SK-N-SH (cell line): ENCODE data around the gene EHD1. TPM values are rescaled to one million over a fixed set of nuclear protein-coding genes. Genes with fewer than 3 reads are reported as not detected.

Experiments used
- CTCF ChIA-PET: fragments of 300-600, 350-600 bp; formaldehyde crosslinking; extraction: SDS; loops from one replicate; lab custom pipeline; 2021; lab: Yijun Ruan, JAX
- POLR2A ChIA-PET: fragments of 350-600 bp; sonication (Branson Sonifier 250); formaldehyde crosslinking; extraction: SDS; loops from one replicate; lab custom pipeline; 2020; ENCODE audit warnings: antibody characterized with exemption, inconsistent platforms; lab: Yijun Ruan, JAX
- DNase-seq: peaks from one replicate; pipeline ENCODE4 v3.0.0; 2012
- H2AFZ ChIP-seq: fragments of 200-600 bp; sonication (generic); 2 replicates; pipeline ENCODE4 v1.8.1; 2016; ENCODE audit warnings: antibody characterized with exemption, mild to moderate bottlenecking, low read depth
- H3F3A ChIP-seq: fragments of 200-600 bp; sonication (generic); replicated peaks from 2 replicates; pipeline ENCODE3; 2016; ENCODE audit warnings: antibody characterized with exemption, mild to moderate bottlenecking; ENCODE audit not compliant: insufficient read depth
- H3K27ac ChIP-seq, 2 experiments: fragments of 200-500 bp in 1 of 2; fragments of 200-600 bp in 1 of 2; sonication (Bioruptor generic) in 1 of 2; sonication (generic), shearing (Covaris generic) in 1 of 2; 2 replicates each; pipeline versions ENCODE4 v1.5.1 to v1.6.1; 2014 to 2016; ENCODE audit warnings: low read depth in 2 of 2, inconsistent platforms in 1 of 2, low read length in 1 of 2, mild to moderate bottlenecking in 1 of 2, mixed read lengths in 1 of 2
- H3K27me3 ChIP-seq: fragments of 200-600 bp; sonication (generic), shearing (Covaris generic); 2 replicates; pipeline ENCODE4 v1.6.1; 2016; ENCODE audit warnings: mixed run types; ENCODE audit not compliant: insufficient read depth
- H3K36me3 ChIP-seq, 2 experiments: fragments of 200-500 bp in 1 of 2; fragments of 200-600 bp in 1 of 2; sonication (Bioruptor generic) in 1 of 2; sonication (generic) in 1 of 2; replicated peaks in 1 of 2; 2 replicates each; pipeline versions ENCODE3 to v1.5.1; 2014 to 2016; ENCODE audit warnings: low read length in 1 of 2, mild to moderate bottlenecking in 1 of 2; ENCODE audit not compliant: insufficient read depth in 2 of 2, control insufficient read depth in 1 of 2
- H3K4me1 ChIP-seq, 2 experiments: fragments of 200-500 bp in 1 of 2; fragments of 200-600 bp in 1 of 2; sonication (Bioruptor generic) in 1 of 2; sonication (generic), shearing (Covaris generic) in 1 of 2; 2 replicates each; pipeline versions ENCODE4 v1.5.1 to v1.6.1; 2014 to 2016; ENCODE audit warnings: low read depth in 1 of 2, low read length in 1 of 2, mixed run types in 1 of 2; ENCODE audit not compliant: insufficient read depth in 2 of 2, control insufficient read depth in 1 of 2
- H3K4me2 ChIP-seq: fragments of 200-600 bp; sonication (generic), shearing (Covaris generic); 2 replicates; pipeline ENCODE4 v1.6.1; 2017; ENCODE audit warnings: mixed run types
- H3K4me3 ChIP-seq, 2 experiments: fragments of 200-500 bp in 1 of 2; fragments of 200-600 bp in 1 of 2; sonication (Bioruptor generic) in 1 of 2; sonication (generic), shearing (Covaris generic) in 1 of 2; 2 replicates each; pipeline versions ENCODE4 v1.5.1 to v1.8.1; 2014 to 2016; ENCODE audit warnings: low read depth in 2 of 2, inconsistent platforms in 1 of 2, low read length in 1 of 2, mild to moderate bottlenecking in 1 of 2, mixed read lengths in 1 of 2, moderate library complexity in 1 of 2
- H3K79me2 ChIP-seq: fragments of 200-600 bp; sonication (generic); 2 replicates; pipeline ENCODE4 v1.8.1; 2017; ENCODE audit warnings: mild to moderate bottlenecking; ENCODE audit not compliant: insufficient read depth
- H3K9ac ChIP-seq: fragments of 200-600 bp; sonication (generic); 2 replicates; pipeline ENCODE4 v1.6.1; 2017; ENCODE audit warnings: mixed run types
- H3K9me2 ChIP-seq: fragments of 200-600 bp; sonication (generic); 2 replicates; pipeline ENCODE4 v1.6.1; 2017; ENCODE audit warnings: mixed run types
- H3K9me3 ChIP-seq: fragments of 200-600 bp; sonication (generic); 2 replicates; pipeline ENCODE4 v1.6.1; 2017; ENCODE audit warnings: mixed run types, mild to moderate bottlenecking, moderate library complexity
- H4K20me1 ChIP-seq: fragments of 200-600 bp; sonication (generic); 2 replicates; pipeline ENCODE4 v1.6.1; 2017; ENCODE audit warnings: mild to moderate bottlenecking, mixed run types; ENCODE audit not compliant: insufficient read depth
- CHD2 ChIP-seq: fragments of 150-350 bp; IDR thresholded peaks from 2 replicates; pipeline ENCODE4 v1.6.1; 2018; ENCODE audit warnings: low read length; ENCODE audit not compliant: partially characterized antibody
- EP300 ChIP-seq, 2 experiments: IDR thresholded peaks; 2 replicates each; pipeline versions ENCODE4 v1.4.0 to v1.6.1; 2012; ENCODE audit warnings: borderline replicate concordance in 1 of 2, low read depth in 1 of 2, low read length in 1 of 2
- FOSL2 ChIP-seq: IDR thresholded peaks from 2 replicates; pipeline ENCODE4 v1.4.0; 2012; ENCODE audit warnings: low read depth, mild to moderate bottlenecking, moderate library complexity, borderline replicate concordance
- FOXM1 ChIP-seq: IDR thresholded peaks from 2 replicates; pipeline ENCODE4 v1.4.0; 2012; ENCODE audit warnings: low read depth, mild to moderate bottlenecking
- GATA2 ChIP-seq: sonication (generic); formaldehyde crosslinking; IDR thresholded peaks from 2 replicates; pipeline ENCODE4 v1.5.0; 2020; ENCODE audit warnings: mild to moderate bottlenecking, missing genetic modification reagents
- JUND ChIP-seq: IDR thresholded peaks from 2 replicates; pipeline ENCODE4 v1.4.0; 2012
- MXI1 ChIP-seq: IDR thresholded peaks from 2 replicates; pipeline ENCODE4 v1.6.1; 2012; ENCODE audit warnings: mild to moderate bottlenecking, low read depth, low read length, improper control_type of control experiment
- NFIC ChIP-seq: IDR thresholded peaks from 2 replicates; pipeline ENCODE4 v1.4.0; 2012; ENCODE audit warnings: borderline replicate concordance
- POLR2AphosphoS5 ChIP-seq: IDR thresholded peaks from 2 replicates; pipeline ENCODE4 v1.6.1; 2012; ENCODE audit warnings: low read depth, low read length
- RAD21 ChIP-seq: IDR thresholded peaks from 2 replicates; pipeline ENCODE4 v1.6.1; 2012; ENCODE audit warnings: mild to moderate bottlenecking, low read length
- REST ChIP-seq: IDR thresholded peaks from 2 replicates; pipeline ENCODE4 v1.6.1; 2012; ENCODE audit warnings: mild to moderate bottlenecking, low read depth, low read length, moderate library complexity
- RFX5 ChIP-seq: IDR thresholded peaks from 2 replicates; pipeline ENCODE4 v1.6.1; 2012; ENCODE audit warnings: mild to moderate bottlenecking, improper control_type of control experiment, low read length
- SIN3A ChIP-seq: IDR thresholded peaks from 2 replicates; pipeline ENCODE4 v1.6.1; 2012; ENCODE audit warnings: low read depth, mild to moderate bottlenecking, low read length, moderate library complexity, borderline replicate concordance
- SMC3 ChIP-seq: IDR thresholded peaks from 2 replicates; pipeline ENCODE4 v1.6.1; 2012; ENCODE audit warnings: low read depth, low read length, improper control_type of control experiment
- TCF12 ChIP-seq: IDR thresholded peaks from 2 replicates; pipeline ENCODE4 v1.4.0; 2012
- TEAD4 ChIP-seq: IDR thresholded peaks from 2 replicates; pipeline ENCODE4 v1.4.0; 2012; ENCODE audit warnings: mild to moderate bottlenecking, borderline replicate concordance; ENCODE audit not compliant: insufficient read depth
- WGBS: methylation state at CpG from one replicate; pipeline ENCODE4 v1.1.6; 2017; ENCODE audit warnings: low lambda C conversion rate; 5-methylcytosine and 5-hydroxymethylcytosine counted together
- polyA plus RNA-seq, 3 experiments: library from polyadenylated mRNA; depleted of rRNA; stranded (reverse); fragments of >200 nt; gene quantifications; 2 replicates each; pipeline ENCODE4 v1.2.3, GENCODE V29; 2012
- TF ChIP-seq, protein P1 (sequence below): IDR thresholded peaks from 2 replicates; pipeline ENCODE4; 2012
- TF ChIP-seq, protein P2 (sequence below): IDR thresholded peaks from 2 replicates; pipeline ENCODE4 v1.4.0; 2012; ENCODE audit warnings: low read depth, borderline replicate concordance
- TF ChIP-seq, protein P3 (sequence below): fragments of 150-350 bp; IDR thresholded peaks from 2 replicates; pipeline ENCODE4 v1.6.1; 2017; ENCODE audit warnings: antibody characterized with exemption, low read length, low read depth, borderline replicate concordance

EHD1 gene
- polyA plus RNA-seq, 1 of the 3 experiments (the other 2 are of a cell fraction): 93.3 TPM

- no peak for DNase-seq
- H3K36me3 ChIP-seq: no peaks in the 10 kb centered on the region
- no peak for TF ChIP-seq TCF12
- TF ChIP-seq MXI1: no peak
- TF ChIP-seq, protein P1, sequence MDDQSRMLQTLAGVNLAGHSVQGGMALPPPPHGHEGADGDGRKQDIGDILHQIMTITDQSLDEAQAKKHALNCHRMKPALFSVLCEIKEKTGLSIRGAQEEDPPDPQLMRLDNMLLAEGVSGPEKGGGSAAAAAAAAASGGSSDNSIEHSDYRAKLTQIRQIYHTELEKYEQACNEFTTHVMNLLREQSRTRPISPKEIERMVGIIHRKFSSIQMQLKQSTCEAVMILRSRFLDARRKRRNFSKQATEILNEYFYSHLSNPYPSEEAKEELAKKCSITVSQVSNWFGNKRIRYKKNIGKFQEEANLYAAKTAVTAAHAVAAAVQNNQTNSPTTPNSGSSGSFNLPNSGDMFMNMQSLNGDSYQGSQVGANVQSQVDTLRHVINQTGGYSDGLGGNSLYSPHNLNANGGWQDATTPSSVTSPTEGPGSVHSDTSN: no peak
- no peak for TF ChIP-seq RFX5
- no peak for TF ChIP-seq RAD21
- TF ChIP-seq FOSL2: no peak
- no peak for TF ChIP-seq CHD2
- no peak for TF ChIP-seq REST
- TF ChIP-seq SIN3A: no peak
- TF ChIP-seq, protein P2, sequence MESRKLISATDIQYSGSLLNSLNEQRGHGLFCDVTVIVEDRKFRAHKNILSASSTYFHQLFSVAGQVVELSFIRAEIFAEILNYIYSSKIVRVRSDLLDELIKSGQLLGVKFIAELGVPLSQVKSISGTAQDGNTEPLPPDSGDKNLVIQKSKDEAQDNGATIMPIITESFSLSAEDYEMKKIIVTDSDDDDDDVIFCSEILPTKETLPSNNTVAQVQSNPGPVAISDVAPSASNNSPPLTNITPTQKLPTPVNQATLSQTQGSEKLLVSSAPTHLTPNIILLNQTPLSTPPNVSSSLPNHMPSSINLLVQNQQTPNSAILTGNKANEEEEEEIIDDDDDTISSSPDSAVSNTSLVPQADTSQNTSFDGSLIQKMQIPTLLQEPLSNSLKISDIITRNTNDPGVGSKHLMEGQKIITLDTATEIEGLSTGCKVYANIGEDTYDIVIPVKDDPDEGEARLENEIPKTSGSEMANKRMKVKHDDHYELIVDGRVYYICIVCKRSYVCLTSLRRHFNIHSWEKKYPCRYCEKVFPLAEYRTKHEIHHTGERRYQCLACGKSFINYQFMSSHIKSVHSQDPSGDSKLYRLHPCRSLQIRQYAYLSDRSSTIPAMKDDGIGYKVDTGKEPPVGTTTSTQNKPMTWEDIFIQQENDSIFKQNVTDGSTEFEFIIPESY: no peak
- no peak for TF ChIP-seq TEAD4
- TF ChIP-seq POLR2AphosphoS5: no peak
- no peak for TF ChIP-seq NFIC
- TF ChIP-seq GATA2 (CRISPR knock-in tag): no peak
- TF ChIP-seq, protein P3, sequence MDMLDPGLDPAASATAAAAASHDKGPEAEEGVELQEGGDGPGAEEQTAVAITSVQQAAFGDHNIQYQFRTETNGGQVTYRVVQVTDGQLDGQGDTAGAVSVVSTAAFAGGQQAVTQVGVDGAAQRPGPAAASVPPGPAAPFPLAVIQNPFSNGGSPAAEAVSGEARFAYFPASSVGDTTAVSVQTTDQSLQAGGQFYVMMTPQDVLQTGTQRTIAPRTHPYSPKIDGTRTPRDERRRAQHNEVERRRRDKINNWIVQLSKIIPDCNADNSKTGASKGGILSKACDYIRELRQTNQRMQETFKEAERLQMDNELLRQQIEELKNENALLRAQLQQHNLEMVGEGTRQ: no peak
- TF ChIP-seq EP300 (IDR thresholded peaks at IDR 0.05; ENCODE audit: borderline replicate concordance in 1 of 2, low read depth in 1 of 2, low read length in 1 of 2): no peak
- TF ChIP-seq FOXM1: no peak
- no peak for TF ChIP-seq SMC3
- TF ChIP-seq JUND: no peak
- H3K27ac ChIP-seq: no peak overlapping the region
- H3K9ac ChIP-seq: no peak overlapping the region
- H3K9me3 ChIP-seq: no peaks in the 10 kb centered on the region
- H3K4me1 ChIP-seq: peaks cover 0 to 5% of the 10 kb centered on the region in 2 experiments; a peak in 1 of 4 replicates
- no peaks in the 10 kb centered on the region for H4K20me1 ChIP-seq
- no peak overlapping the region for H2AFZ ChIP-seq
- no peak overlapping the region for H3K4me3 ChIP-seq
- POLR2A ChIA-PET: interaction anchor here (1.5 kb wide), 1 partner anchor 26 kb away, joined by 4 read pairs; the partner anchor contains the start of gene MEN1
- 89% methylated on average over 13 of the region's 16 CpGs for WGBS
- no peaks in the 10 kb centered on the region for H3F3A ChIP-seq
- H3K4me2 ChIP-seq: no peak overlapping the region
- H3K27me3 ChIP-seq: no peaks in the 10 kb centered on the region
- CTCF ChIA-PET: interaction anchor here (2.9 to 3.9 kb wide), 3 partner anchors 8 to 58 kb away, joined by 12 to 21 read pairs (median 15); partner anchors contain the start of gene CDC42BPG
- no peaks in the 10 kb centered on the region for H3K9me2 ChIP-seq
- H3K79me2 ChIP-seq: no peaks in the 10 kb centered on the region
Observed at GRCh38 chr11:64836448-64837072, 41.9 kb downstream of the EHD1 start.
